SU-DHL-6 (cell line): ENCODE measurements around the gene SLC30A10.
"Not testable (repeated sequence)": the region's sequence is repeated elsewhere in the genome, so short reads cannot be mapped to it uniquely, and the experiment has no call there.

Source experiments
- EZH2phosphoT487 ChIP-seq: fragments of 200-600 bp; sonication (generic), shearing (Covaris generic); conservative IDR thresholded peaks from 2 replicates; pipeline ENCODE4 v1.6.1; 2018; ENCODE audit warnings: mild to moderate bottlenecking, antibody characterized with exemption, low read length, moderate library complexity, mixed read lengths
- TF ChIP-seq, protein P1 (sequence below): fragments of 200-600 bp; sonication (generic); IDR thresholded peaks from one replicate; pipeline ENCODE4 v1.5.1; 2017; ENCODE audit warnings: antibody characterized with exemption, mild to moderate bottlenecking, low read length, moderate library complexity; ENCODE audit not compliant: insufficient read depth, poor library complexity, severe bottlenecking

- TF ChIP-seq, protein P1, sequence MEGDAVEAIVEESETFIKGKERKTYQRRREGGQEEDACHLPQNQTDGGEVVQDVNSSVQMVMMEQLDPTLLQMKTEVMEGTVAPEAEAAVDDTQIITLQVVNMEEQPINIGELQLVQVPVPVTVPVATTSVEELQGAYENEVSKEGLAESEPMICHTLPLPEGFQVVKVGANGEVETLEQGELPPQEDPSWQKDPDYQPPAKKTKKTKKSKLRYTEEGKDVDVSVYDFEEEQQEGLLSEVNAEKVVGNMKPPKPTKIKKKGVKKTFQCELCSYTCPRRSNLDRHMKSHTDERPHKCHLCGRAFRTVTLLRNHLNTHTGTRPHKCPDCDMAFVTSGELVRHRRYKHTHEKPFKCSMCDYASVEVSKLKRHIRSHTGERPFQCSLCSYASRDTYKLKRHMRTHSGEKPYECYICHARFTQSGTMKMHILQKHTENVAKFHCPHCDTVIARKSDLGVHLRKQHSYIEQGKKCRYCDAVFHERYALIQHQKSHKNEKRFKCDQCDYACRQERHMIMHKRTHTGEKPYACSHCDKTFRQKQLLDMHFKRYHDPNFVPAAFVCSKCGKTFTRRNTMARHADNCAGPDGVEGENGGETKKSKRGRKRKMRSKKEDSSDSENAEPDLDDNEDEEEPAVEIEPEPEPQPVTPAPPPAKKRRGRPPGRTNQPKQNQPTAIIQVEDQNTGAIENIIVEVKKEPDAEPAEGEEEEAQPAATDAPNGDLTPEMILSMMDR = not testable (repeated sequence)
- not testable (repeated sequence) for TF ChIP-seq EZH2phosphoT487
Observed at GRCh38 chr1:219948766-219949165, 20.4 kb upstream of the SLC30A10 start.
